IPS-NIHi11 (cell line): ENCODE measurements around the gene OSBPL10.

Source experiments
- DNase-seq: peaks from one replicate; pipeline ENCODE4 v3.0.0; 2012; ENCODE audit warnings: mixed read lengths, low spot score

Gene OSBPL10

GRCh38 chr3:31922962-31923361 lies 58.1 kb downstream of the OSBPL10 start:
- no peak for DNase-seq

- DNase-seq, result no peak
Measured at GRCh38 chr3:31921837-31922236, 59.2 kb downstream of the OSBPL10 start.

- no peak for DNase-seq
Measured at GRCh38 chr3:31920310-31920709, 60.8 kb downstream of the OSBPL10 start.

DNA sequence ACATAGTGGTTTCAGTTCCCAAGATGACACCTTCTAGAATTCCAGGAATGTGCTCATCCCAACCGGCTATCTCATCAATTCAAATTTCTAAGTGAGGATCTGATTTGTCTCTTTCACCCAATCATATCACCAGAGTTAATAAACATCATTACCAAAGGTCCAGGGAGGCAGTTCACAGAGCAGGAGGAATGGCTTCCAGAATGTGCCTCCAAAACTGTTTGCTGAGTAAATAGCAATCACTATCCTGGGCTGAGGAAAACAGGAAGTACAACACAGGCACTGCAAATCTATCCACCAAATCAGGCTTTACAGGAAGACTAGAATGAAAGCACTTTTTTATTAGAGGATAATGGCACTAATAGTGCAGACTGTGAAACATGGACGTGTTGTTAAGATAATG lies 61.5 kb downstream of the OSBPL10 start:
- DNase-seq, result no peak

- no peak for DNase-seq
Measured at GRCh38 chr3:31918179-31919150, 62.6 kb downstream of the OSBPL10 start.

GRCh38 chr3:31917303-31918005 lies 63.6 kb downstream of the OSBPL10 start:
- DNase-seq, result no peak

- no peak for DNase-seq
Measured at GRCh38 chr3:31911643-31912042, 69.4 kb downstream of the OSBPL10 start.

DNA sequence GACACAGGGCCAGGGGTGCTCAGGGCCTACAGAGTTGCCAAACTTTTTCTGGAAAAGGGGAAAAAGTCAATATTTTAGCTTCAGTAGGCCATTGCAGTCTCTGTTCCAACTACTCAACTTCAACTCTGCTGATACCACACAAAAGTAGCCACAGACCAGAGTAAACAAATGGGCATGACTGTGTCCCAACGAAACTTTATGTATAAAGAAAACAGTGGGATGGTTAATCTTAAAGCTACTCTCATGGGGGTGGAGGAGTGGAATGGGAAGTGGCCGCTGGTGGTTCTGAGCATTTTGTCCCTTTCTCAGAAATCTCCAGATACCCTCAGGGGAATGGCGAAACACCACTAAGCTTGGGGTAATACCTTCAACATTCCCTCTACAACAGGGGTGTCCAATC lies 69.9 kb downstream of the OSBPL10 start:
- no peak for DNase-seq

GRCh38 chr3:31909455-31909854 lies 71.6 kb downstream of the OSBPL10 start:
- DNase-seq, result no peak

GRCh38 chr3:31908391-31909097 lies 72.5 kb downstream of the OSBPL10 start:
- no peak for DNase-seq

DNA sequence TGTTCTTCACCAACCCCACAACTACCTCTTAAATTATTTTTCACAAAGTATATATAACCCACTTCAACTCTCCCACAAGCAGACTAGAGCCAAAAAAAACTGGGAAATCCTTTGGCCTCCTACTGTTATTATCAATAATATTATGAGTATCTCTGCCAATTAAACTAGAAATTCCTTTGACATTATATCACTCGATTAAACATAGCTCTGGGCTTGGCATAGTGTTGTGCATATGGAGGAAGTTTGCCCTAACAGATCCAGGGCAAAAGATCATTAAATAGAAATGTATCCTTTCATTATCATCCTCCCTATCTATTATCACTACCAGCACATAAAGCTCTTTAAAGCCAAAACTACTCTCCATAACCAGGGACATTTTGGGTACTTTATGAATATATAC lies 74.9 kb downstream of the OSBPL10 start:
- no peak for DNase-seq

GRCh38 chr3:31903686-31904431 lies 77.2 kb downstream of the OSBPL10 start:
- DNase-seq, result no peak

GRCh38 chr3:31900583-31900982 lies 80.5 kb downstream of the OSBPL10 start:
- DNase-seq, result no peak

GRCh38 chr3:31896648-31897433 lies 84.2 kb downstream of the OSBPL10 start:
- no peak for DNase-seq

DNA sequence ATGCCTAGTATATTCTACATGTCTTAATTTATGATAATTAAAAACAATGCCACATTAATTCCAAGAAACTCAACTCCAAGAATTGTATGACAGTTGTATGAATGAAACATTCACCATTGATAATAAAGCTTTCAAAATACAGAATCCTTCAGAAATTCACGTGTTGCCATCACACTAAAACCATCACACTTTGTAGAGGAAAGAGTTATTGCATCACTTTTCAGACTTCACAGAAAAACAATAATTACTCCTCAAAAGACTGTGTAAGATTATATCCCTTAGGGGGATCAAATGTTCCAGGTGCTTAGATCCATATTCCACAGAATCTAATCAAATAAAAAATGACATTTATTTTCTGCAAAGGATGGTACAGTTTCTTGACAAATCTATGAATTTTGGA lies 85.0 kb downstream of the OSBPL10 start:
- DNase-seq, result no peak

DNA sequence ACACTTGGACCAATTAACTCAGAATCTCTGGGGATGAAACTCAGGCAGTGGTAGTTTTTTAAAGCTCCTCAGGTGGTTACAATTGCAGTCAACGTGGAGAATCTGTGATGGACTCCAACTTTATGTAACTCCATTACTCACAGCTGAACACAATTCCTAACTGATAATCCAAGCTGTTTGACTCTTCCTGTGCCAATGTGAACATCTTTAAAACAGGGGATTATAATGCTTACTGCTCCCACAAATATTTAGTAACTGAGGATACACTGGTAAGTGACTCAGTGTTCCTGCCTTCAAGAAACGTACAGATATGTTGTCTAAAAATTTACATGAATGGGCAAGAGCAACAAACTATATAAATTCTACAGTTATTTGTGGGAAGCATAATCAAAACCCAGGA lies 85.6 kb downstream of the OSBPL10 start:
- DNase-seq, result no peak

- DNase-seq, result no peak
Measured at GRCh38 chr3:31892916-31893573, 88.0 kb downstream of the OSBPL10 start.

GRCh38 chr3:31892500-31892899 lies 88.6 kb downstream of the OSBPL10 start:
- no peak for DNase-seq

GRCh38 chr3:31891876-31892455 lies 89.1 kb downstream of the OSBPL10 start:
- DNase-seq, result no peak
